HG02840 (cell line): Measurements from ENCODE around the gene COIL.
"Not testable (repeated sequence)": the region's sequence is repeated elsewhere in the genome, so short reads cannot be mapped to it uniquely, and the experiment has no call there.

Experiments used
- ATAC-seq: cut with Tn5 transposase; IDR thresholded peaks from one replicate; pipeline ENCODE4 v1.9.1; 2021; ENCODE audit warnings: mild to moderate bottlenecking, moderate library complexity, moderate number of reproducible peaks; ENCODE audit not compliant: unreplicated experiment, low FRiP score

The COIL gene, protein sequence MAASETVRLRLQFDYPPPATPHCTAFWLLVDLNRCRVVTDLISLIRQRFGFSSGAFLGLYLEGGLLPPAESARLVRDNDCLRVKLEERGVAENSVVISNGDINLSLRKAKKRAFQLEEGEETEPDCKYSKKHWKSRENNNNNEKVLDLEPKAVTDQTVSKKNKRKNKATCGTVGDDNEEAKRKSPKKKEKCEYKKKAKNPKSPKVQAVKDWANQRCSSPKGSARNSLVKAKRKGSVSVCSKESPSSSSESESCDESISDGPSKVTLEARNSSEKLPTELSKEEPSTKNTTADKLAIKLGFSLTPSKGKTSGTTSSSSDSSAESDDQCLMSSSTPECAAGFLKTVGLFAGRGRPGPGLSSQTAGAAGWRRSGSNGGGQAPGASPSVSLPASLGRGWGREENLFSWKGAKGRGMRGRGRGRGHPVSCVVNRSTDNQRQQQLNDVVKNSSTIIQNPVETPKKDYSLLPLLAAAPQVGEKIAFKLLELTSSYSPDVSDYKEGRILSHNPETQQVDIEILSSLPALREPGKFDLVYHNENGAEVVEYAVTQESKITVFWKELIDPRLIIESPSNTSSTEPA

GRCh38 chr17:56960596-56961538, at the start of gene COIL:
TSS of gene COIL (minus strand) at chr17:56961050. CDS start at chr17:56961019, 31 bp downstream.
- ATAC-seq: peak; percentile 91

DNA sequence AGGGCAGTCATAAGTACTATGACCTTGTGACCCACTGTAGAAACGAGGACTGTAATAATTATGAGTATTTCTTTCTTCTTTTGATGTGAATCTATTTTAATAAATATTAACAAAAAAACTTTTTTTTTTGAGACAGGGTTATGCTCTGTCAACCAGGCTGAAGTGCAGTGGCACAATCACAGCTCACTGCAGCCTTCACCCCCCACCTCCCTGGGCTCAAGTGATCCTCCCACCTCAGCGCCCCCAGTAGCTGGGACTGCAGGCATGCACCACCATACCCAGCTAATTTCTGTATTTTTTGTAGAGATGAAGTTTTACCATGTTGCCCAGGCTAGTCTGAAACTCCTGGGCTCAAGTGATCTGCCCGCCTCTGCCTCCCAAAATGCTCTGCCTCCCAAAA, 49.6 kb upstream of the COIL start:
- no peak for ATAC-seq

DNA sequence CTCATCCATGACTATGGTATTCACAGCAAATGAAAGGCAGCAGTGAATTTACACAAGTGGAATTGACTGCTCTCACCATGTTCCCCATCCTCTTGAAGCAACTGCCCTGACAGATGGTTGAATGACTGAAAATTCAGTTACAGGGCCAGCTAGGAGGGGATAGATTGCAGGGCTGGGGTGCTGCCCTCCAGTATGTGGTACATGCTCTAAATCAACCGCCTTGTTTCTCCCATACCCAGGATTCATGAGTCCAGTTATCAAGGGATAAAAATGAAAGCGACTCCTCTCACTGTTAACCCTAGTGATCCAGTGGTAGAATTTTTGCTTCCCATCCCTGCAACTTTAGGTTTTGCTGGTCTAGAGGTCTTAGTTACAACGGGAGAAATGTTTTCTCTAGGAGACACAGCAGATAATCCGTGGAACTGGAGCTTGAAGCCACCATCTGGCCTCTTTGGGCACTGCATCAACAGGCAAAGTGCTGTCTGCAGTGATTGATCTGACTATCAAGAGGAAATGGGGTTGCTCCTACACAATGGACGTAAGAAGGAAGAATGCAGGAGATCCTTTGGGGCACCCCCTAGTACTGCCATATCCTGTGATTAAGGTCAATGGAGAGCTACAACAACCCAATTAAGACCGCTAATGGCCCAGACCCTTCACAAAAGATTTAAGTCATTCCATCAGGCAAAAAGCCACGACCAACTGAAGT, 49.0 kb upstream of the COIL start:
- no peak for ATAC-seq

DNA sequence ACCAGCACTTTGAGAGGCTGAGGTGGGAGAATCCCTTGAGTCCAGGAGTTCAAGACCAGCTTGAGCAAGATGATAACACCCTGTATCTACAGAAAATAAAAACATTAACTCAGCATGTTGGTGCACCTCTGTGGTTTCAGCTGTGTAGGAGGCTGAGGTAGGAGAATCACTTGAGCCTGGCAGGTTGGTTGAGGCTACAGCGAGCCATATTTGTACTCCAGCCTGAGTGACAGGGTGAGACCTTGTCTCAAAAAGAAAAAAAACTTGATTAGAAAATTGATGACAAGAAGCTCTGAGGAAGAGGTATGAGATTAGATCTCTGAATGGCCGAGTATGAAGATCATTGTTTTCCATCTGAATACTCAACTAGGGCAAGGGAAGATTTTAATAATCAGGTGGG, 48.1 kb upstream of the COIL start:
- no peak for ATAC-seq

- ATAC-seq: no peak
Measured at GRCh38 chr17:57006040-57006439, 45.2 kb upstream of the COIL start.

GRCh38 chr17:57004944-57005579, 44.2 kb upstream of the COIL start:
- ATAC-seq: peak; percentile 74

- ATAC-seq: no peak
Measured at GRCh38 chr17:57002904-57003303, 42.1 kb upstream of the COIL start.

GRCh38 chr17:57001541-57001940, 40.7 kb upstream of the COIL start:
- no peak for ATAC-seq

- ATAC-seq: no peak
Measured at GRCh38 chr17:56997313-56997712, 36.5 kb upstream of the COIL start.

- no peak for ATAC-seq
Measured at GRCh38 chr17:56995766-56996165, 34.9 kb upstream of the COIL start.

DNA sequence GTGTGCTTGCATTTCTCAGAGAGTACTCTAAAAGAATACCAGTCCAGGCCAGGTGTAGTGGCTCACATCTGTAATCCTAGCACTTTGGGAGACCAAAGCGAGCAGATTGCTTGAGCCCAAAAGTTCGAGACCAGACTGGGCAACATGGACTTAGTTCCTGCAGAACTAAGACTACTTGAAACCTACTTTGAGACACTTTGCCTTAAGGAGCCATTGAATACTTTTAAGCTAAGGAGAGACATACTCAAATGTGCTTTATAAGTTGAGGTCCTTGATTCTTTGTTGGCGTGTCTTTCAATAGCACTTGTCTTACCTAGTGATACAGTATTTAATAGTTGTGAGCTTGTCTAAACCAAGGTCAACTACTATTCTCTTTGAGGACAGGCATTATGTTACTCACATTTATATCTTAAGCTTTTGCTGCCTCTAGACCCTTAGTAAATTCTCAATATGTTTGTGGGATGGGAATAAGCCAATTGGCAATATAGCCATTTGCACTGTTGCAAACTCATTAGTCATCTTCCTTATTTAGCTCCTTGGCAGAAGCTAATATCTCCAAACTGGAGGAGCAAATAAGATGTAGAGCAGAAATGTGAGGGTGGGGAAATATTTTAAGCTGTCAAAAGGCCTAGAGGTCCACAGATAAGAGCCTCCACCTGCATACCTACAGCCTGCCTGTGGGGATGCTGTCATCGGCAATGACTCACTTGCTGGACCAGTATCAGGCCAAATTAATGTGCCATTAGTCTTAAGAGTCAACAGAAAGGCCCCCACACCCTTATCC, 33.4 kb upstream of the COIL start:
- ATAC-seq: no peak

GRCh38 chr17:56992364-56992763, 31.5 kb upstream of the COIL start:
- no peak for ATAC-seq

GRCh38 chr17:56988901-56989572, 28.2 kb upstream of the COIL start:
- no peak for ATAC-seq

DNA sequence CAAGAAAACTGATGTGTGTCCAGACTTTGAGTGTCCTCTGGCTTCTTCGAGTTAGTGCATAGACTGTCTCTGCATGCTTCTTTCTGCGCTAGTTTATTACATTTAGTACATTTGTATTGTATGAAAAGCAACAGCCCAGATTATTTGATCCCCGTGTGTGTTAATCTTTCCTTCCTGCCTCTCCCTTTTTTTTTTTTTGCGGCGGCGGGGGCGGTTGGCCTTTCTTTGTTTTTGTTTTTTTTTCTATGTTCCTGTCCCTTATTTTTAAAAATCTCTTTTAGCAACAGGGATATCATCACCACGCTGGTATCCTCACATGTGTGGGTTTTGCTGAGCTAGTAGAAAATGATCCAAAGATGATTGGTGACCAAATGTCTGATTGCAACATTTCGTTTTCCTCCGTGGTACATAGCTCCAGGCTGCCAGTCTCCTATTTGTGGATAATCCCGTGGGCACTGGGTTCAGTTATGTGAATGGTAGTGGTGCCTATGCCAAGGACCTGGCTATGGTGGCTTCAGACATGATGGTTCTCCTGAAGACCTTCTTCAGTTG, 26.5 kb upstream of the COIL start:
- no peak for ATAC-seq

- no peak for ATAC-seq
Measured at GRCh38 chr17:56985371-56986162, 24.7 kb upstream of the COIL start.

- no peak for ATAC-seq
Measured at GRCh38 chr17:56983366-56983765, 22.5 kb upstream of the COIL start.

GRCh38 chr17:56982312-56982711, 21.5 kb upstream of the COIL start:
- no peak for ATAC-seq

- ATAC-seq: not testable (repeated sequence)
Measured at GRCh38 chr17:56980526-56980925, 19.7 kb upstream of the COIL start.
